ENCODE data around the gene ASPN. TPM values are rescaled to one million over a fixed set of nuclear protein-coding genes. Genes with fewer than 3 reads are reported as not detected.

The ASPN gene
- total RNA-seq, 3 donors from 2014 or later (not counting 1 experiment from before 2014, with no cell fraction given): not detected

GRCh38 chr9:92517046-92517445 is 34.7 kb upstream of the ASPN start:
- no peaks in the 10 kb centered on the region for H3K27me3 ChIP-seq (ENCODE audit: control insufficient read depth, insufficient read depth, low read length)
- H3K27me3 Mint-ChIP-seq (ENCODE audit: low read depth in 2 of 2): no peaks in the 10 kb centered on the region
- H3K9me3 ChIP-seq (ENCODE audit: control insufficient read depth, insufficient read depth, low read length): no peaks in the 10 kb centered on the region
- intact Hi-C loops (cut with micrococcal nuclease): no loop called here
- no peak for DNase-seq
- no peaks in the 10 kb centered on the region for H3K9me3 Mint-ChIP-seq
- H3K4me1 Mint-ChIP-seq: no peaks in the 10 kb centered on the region
- H3K4me3 Mint-ChIP-seq: no peak overlapping the region
- no peak overlapping the region for H3K27ac ChIP-seq (ENCODE audit: low read length)
- no peaks in the 10 kb centered on the region for H3K36me3 ChIP-seq (ENCODE audit: control insufficient read depth, insufficient read depth, low read length)
- H3K27ac Mint-ChIP-seq: no peak overlapping the region
- no peak for ATAC-seq
- H3K4me3 ChIP-seq (ENCODE audit: low read length): no peak overlapping the region
- WGBS (ENCODE audit: insufficient coverage): 98% methylated on average over 3 of the region's 3 CpGs
- no peak for TF ChIP-seq CTCF (IDR thresholded peaks at IDR 0.05)
- no peaks in the 10 kb centered on the region for H3K36me3 Mint-ChIP-seq
- H3K4me1 ChIP-seq (ENCODE audit: control insufficient read depth, insufficient read depth, low read length): no peaks in the 10 kb centered on the region

- no CpG with 5 or more reads among the region's 1 CpG for WGBS (ENCODE audit: insufficient coverage)
- no peaks in the 10 kb centered on the region for H3K9me3 ChIP-seq (ENCODE audit: control insufficient read depth, insufficient read depth, low read length)
Measured at GRCh38 chr9:92516521-92516920, 34.2 kb upstream of the ASPN start.

GRCh38 chr9:92514635-92515034 is 32.3 kb upstream of the ASPN start:
- 96% methylated on average over 10 of the region's 10 CpGs for WGBS (ENCODE audit: insufficient coverage)
- H3K4me1 ChIP-seq (ENCODE audit: control insufficient read depth, insufficient read depth, low read length): no peaks in the 10 kb centered on the region
- no peaks in the 10 kb centered on the region for H3K36me3 ChIP-seq (ENCODE audit: control insufficient read depth, insufficient read depth, low read length)
- TF ChIP-seq CTCF (IDR thresholded peaks at IDR 0.05): no peak
- no peak for DNase-seq
- Mint-ChIP-seq H3K36me3 (no peaks in the 10 kb centered on the region), H3K4me3 (no peak overlapping the region), H3K27ac (no peak overlapping the region), H3K9me3 (no peaks in the 10 kb centered on the region), H3K27me3 (ENCODE audit: low read depth in 2 of 2) (no peaks in the 10 kb centered on the region), H3K4me1 (no peaks in the 10 kb centered on the region)
- H3K4me3 ChIP-seq (ENCODE audit: low read length): no peak overlapping the region
- intact Hi-C loops (cut with micrococcal nuclease): no loop called here
- H3K27ac ChIP-seq (ENCODE audit: low read length): no peak overlapping the region
- H3K9me3 ChIP-seq (ENCODE audit: control insufficient read depth, insufficient read depth, low read length): no peaks in the 10 kb centered on the region
- ATAC-seq: no peak
- H3K27me3 ChIP-seq (ENCODE audit: control insufficient read depth, insufficient read depth, low read length): no peaks in the 10 kb centered on the region

More at GRCh38 chr9:92516521-92516920, 34.2 kb upstream of the ASPN start:
- intact Hi-C loops (cut with micrococcal nuclease): no loop called here
- no peak overlapping the region for H3K4me3 ChIP-seq (ENCODE audit: low read length)
- H3K27ac ChIP-seq (ENCODE audit: low read length): no peak overlapping the region
- no peak for TF ChIP-seq CTCF (IDR thresholded peaks at IDR 0.05)
- H3K4me1 ChIP-seq (ENCODE audit: control insufficient read depth, insufficient read depth, low read length): no peaks in the 10 kb centered on the region
- Mint-ChIP-seq H3K4me1 (no peaks in the 10 kb centered on the region), H3K4me3 (no peak overlapping the region), H3K27ac (no peak overlapping the region), H3K27me3 (ENCODE audit: low read depth in 2 of 2) (no peaks in the 10 kb centered on the region), H3K36me3 (no peaks in the 10 kb centered on the region), H3K9me3 (no peaks in the 10 kb centered on the region)
- H3K36me3 ChIP-seq (ENCODE audit: control insufficient read depth, insufficient read depth, low read length): no peaks in the 10 kb centered on the region
- no peaks in the 10 kb centered on the region for H3K27me3 ChIP-seq (ENCODE audit: control insufficient read depth, insufficient read depth, low read length)
- DNase-seq: no peak
- ATAC-seq: no peak

- ATAC-seq (no peak), DNase-seq (no peak)
- no peaks in the 10 kb centered on the region for H3K36me3 Mint-ChIP-seq
- no peaks in the 10 kb centered on the region for H3K36me3 ChIP-seq (ENCODE audit: control insufficient read depth, insufficient read depth, low read length)
- H3K27me3 Mint-ChIP-seq (ENCODE audit: low read depth in 2 of 2): no peaks in the 10 kb centered on the region
- no peaks in the 10 kb centered on the region for H3K9me3 Mint-ChIP-seq
- no peaks in the 10 kb centered on the region for H3K9me3 ChIP-seq (ENCODE audit: control insufficient read depth, insufficient read depth, low read length)
- WGBS (ENCODE audit: insufficient coverage): 96% methylated on average over 2 of the region's 3 CpGs
- H3K4me3 ChIP-seq (ENCODE audit: low read length): no peak overlapping the region
- no peak for TF ChIP-seq CTCF (IDR thresholded peaks at IDR 0.05)
- intact Hi-C loops (cut with micrococcal nuclease): no loop called here
- no peak overlapping the region for H3K27ac ChIP-seq (ENCODE audit: low read length)
- no peaks in the 10 kb centered on the region for H3K4me1 ChIP-seq (ENCODE audit: control insufficient read depth, insufficient read depth, low read length)
- H3K4me3 Mint-ChIP-seq: no peak overlapping the region
- no peaks in the 10 kb centered on the region for H3K27me3 ChIP-seq (ENCODE audit: control insufficient read depth, insufficient read depth, low read length)
- H3K27ac Mint-ChIP-seq: no peak overlapping the region
- no peaks in the 10 kb centered on the region for H3K4me1 Mint-ChIP-seq
Measured at GRCh38 chr9:92513349-92513748, 31.0 kb upstream of the ASPN start.

All from natural killer cell (primary cell).